GM23338 (cell line): ENCODE data around the gene RBM45. TPM values are rescaled to one million over a fixed set of nuclear protein-coding genes. Genes with fewer than 3 reads are reported as not detected.

Experiments
- ATAC-seq: fragments of 200-7000 bp; cut with Tn5 transposase; 3 replicates; pipeline ENCODE4 v1.9.1; 2020
- DNase-seq: peaks from one replicate; pipeline ENCODE4 v3.0.0-alpha.2; 2015; ENCODE audit warnings: low spot score
- H2AFZ ChIP-seq: fragments of 200-600 bp; sonication (generic); 2 replicates; pipeline ENCODE4 v1.8.0; 2016; ENCODE audit warnings: antibody characterized with exemption, mild to moderate bottlenecking, moderate library complexity
- H3F3A ChIP-seq: fragments of 200-600 bp; sonication (generic); replicated peaks from 2 replicates; pipeline ENCODE4 v1.8.0; 2017; ENCODE audit warnings: antibody characterized with exemption, mixed run types, low read depth
- H3K27ac ChIP-seq: fragments of 200-600 bp; sonication (generic); 2 replicates; pipeline ENCODE4 v1.6.1; 2016; ENCODE audit warnings: low read depth
- H3K27me3 ChIP-seq: fragments of 200-600 bp; sonication (generic); 2 replicates; pipeline ENCODE4 v1.8.0; 2016; ENCODE audit warnings: mild to moderate bottlenecking, mixed run types, moderate library complexity; ENCODE audit not compliant: insufficient read depth
- H3K36me3 ChIP-seq: fragments of 200-600 bp; sonication (generic); 2 replicates; pipeline ENCODE4 v1.8.0; 2016; ENCODE audit warnings: mild to moderate bottlenecking; ENCODE audit not compliant: insufficient read depth
- H3K4me1 ChIP-seq: fragments of 200-600 bp; sonication (generic); 2 replicates; pipeline ENCODE4 v1.8.0; 2016; ENCODE audit warnings: mild to moderate bottlenecking, moderate library complexity; ENCODE audit not compliant: insufficient read depth
- H3K4me2 ChIP-seq: fragments of 200-600 bp; sonication (generic); 2 replicates; pipeline ENCODE4 v1.7.1; 2017; ENCODE audit warnings: mixed run types
- H3K4me3 ChIP-seq: fragments of 200-600 bp; sonication (generic); 2 replicates; pipeline ENCODE4 v1.6.1; 2016; ENCODE audit warnings: mixed run types
- H3K79me2 ChIP-seq: fragments of 200-600 bp; sonication (generic); replicated peaks from 2 replicates; pipeline ENCODE4 v1.8.0; 2017; ENCODE audit warnings: mild to moderate bottlenecking; ENCODE audit not compliant: insufficient read depth
- H3K9me2 ChIP-seq: fragments of 200-600 bp; sonication (generic); 2 replicates; pipeline ENCODE4 v1.8.0; 2017; ENCODE audit not compliant: insufficient read depth
- H4K20me1 ChIP-seq: fragments of 200-600 bp; sonication (generic); replicated peaks from 2 replicates; pipeline ENCODE4 v1.8.0; 2017; ENCODE audit warnings: mild to moderate bottlenecking; ENCODE audit not compliant: insufficient read depth
- H3K27ac Mint-ChIP-seq: 2 replicates; pipeline ENCODE4 v1.8.0; 2020; ENCODE audit warnings: inconsistent platforms, mild to moderate bottlenecking, moderate library complexity, mixed read lengths
- H3K27me3 Mint-ChIP-seq: 3 replicates; pipeline ENCODE4 v1.8.0; 2022; ENCODE audit warnings: low read depth, mild to moderate bottlenecking, moderate library complexity, mixed read lengths, inconsistent platforms; ENCODE audit not compliant: insufficient read depth, poor library complexity
- H3K36me3 Mint-ChIP-seq: 3 replicates; pipeline ENCODE4 v1.8.0; 2021; ENCODE audit warnings: low read depth, mild to moderate bottlenecking, inconsistent platforms, moderate library complexity, mixed read lengths
- H3K4me1 Mint-ChIP-seq: 3 replicates; pipeline ENCODE4 v1.8.0; 2020; ENCODE audit warnings: mild to moderate bottlenecking, inconsistent platforms, mixed read lengths
- H3K4me3 Mint-ChIP-seq: 3 replicates; pipeline ENCODE4 v1.8.0; 2021; ENCODE audit warnings: moderate library complexity, mild to moderate bottlenecking, inconsistent platforms, mixed read lengths
- H3K9me3 Mint-ChIP-seq: 3 replicates; pipeline ENCODE4 v1.8.0; 2020; ENCODE audit warnings: moderate library complexity, mild to moderate bottlenecking, inconsistent platforms, mixed read lengths
- CREB1 ChIP-seq: fragments of 250-450 bp; sonication (Bioruptor Pico); IDR thresholded peaks from 2 replicates; pipeline ENCODE4 v1.5.0; 2020; ENCODE audit warnings: low read depth, mild to moderate bottlenecking, moderate library complexity
- EZH2 ChIP-seq: fragments of 200-600 bp; sonication (generic); IDR thresholded peaks from one replicate; pipeline ENCODE4 v1.8.0; 2017; ENCODE audit warnings: antibody characterized with exemption, mild to moderate bottlenecking, low read depth; ENCODE audit not compliant: unreplicated experiment
- EZH2phosphoT487 ChIP-seq: fragments of 200-600 bp; sonication (generic); IDR thresholded peaks from one replicate; pipeline ENCODE4 v1.8.1; 2018; ENCODE audit warnings: antibody characterized with exemption; ENCODE audit not compliant: unreplicated experiment
- JUNB ChIP-seq: IDR thresholded peaks from one replicate; pipeline ENCODE4 v1.6.1; 2016; ENCODE audit warnings: antibody characterized with exemption; ENCODE audit not compliant: unreplicated experiment
- NANOG ChIP-seq: IDR thresholded peaks from 2 replicates; pipeline ENCODE4 v1.6.1; 2016; ENCODE audit warnings: antibody characterized with exemption, borderline replicate concordance
- POLR2AphosphoS5 ChIP-seq: IDR thresholded peaks from 2 replicates; pipeline ENCODE4 v1.6.1; 2016; ENCODE audit warnings: antibody characterized with exemption, low read depth
- STAT1 ChIP-seq: IDR thresholded peaks from one replicate; pipeline ENCODE4 v1.6.1; 2016; ENCODE audit warnings: antibody characterized with exemption; ENCODE audit not compliant: unreplicated experiment
- ZNF114 ChIP-seq: fragments of 250-450 bp; sonication (Bioruptor Pico); IDR thresholded peaks from 2 replicates; pipeline ENCODE4 v1.5.0; 2020; ENCODE audit warnings: mild to moderate bottlenecking, moderate library complexity
- ZNF331 ChIP-seq: fragments of 250-450 bp; sonication (Bioruptor Pico); IDR thresholded peaks from 2 replicates; pipeline ENCODE4 v1.5.0; 2020; ENCODE audit warnings: low read depth, mild to moderate bottlenecking, moderate library complexity
- polyA plus RNA-seq: library from polyadenylated mRNA; unstranded; fragments of >200 nt; fragmentation: Nextera tagmentation; extraction: Ambion mirVana; gene quantifications from 2 replicates; pipeline ENCODE4 v1.2.1, GENCODE V29; 2016
- total RNA-seq: library from RNA; depleted of rRNA; stranded (reverse); fragments of >200 nt; shearing (Covaris generic); gene quantifications from 2 replicates; pipeline ENCODE4 v1.2.3, GENCODE V29; 2014
- TF ChIP-seq, protein P1 (sequence below): IDR thresholded peaks from one replicate; pipeline ENCODE4 v1.6.1; 2018; ENCODE audit warnings: antibody characterized with exemption; ENCODE audit not compliant: unreplicated experiment
- TF ChIP-seq, protein P2 (sequence below), 2 experiments: fragments of 200-600 bp in 1 of 2; sonication (generic) in 1 of 2; conservative IDR thresholded peaks; 2 replicates each; pipeline versions ENCODE4 v1.5.1 to v1.6.1; 2016 to 2017; ENCODE audit warnings: antibody characterized with exemption in 2 of 2, low read depth in 2 of 2, mild to moderate bottlenecking in 2 of 2, moderate library complexity in 1 of 2
- TF ChIP-seq, protein P3 (sequence below): IDR thresholded peaks from 2 replicates; pipeline ENCODE4 v1.6.1; 2016; ENCODE audit warnings: antibody characterized with exemption
- TF ChIP-seq, protein P4 (sequence below): fragments of 250-450 bp; sonication (Bioruptor Pico); IDR thresholded peaks from 2 replicates; pipeline ENCODE4 v1.5.0; 2020; ENCODE audit warnings: mild to moderate bottlenecking, moderate library complexity

The RBM45 gene
- total and polyA plus RNA-seq, 2 experiments from 2014 or later, result 15.8 to 17.1 TPM

DNA sequence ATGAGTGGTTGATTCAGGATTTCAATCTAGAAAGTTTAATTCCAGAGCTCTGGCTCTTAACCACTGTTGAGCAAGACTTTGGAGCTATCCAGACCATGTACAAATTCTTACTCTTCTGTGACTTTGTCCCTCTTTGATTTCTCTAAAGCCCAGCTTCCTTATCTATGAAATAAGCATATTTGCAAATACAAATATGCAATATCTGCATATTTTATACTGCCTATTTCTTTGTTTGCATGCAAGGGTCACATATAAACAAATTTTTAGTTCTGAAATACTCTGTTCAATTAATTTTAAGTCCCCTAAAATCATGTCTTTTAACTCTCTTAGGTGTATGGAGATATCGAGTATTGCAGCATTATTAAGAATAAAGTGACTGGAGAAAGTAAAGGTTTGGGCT is 5.5 kb downstream of the RBM45 start:
- Mint-ChIP-seq H3K4me1 (0 out of 3 replicates have a peak, but pooled peaks cover 3% of the 10 kb centered on the region), H3K27me3 (peaks cover 2% of the 10 kb centered on the region), H3K4me3 (no peak overlapping the region), H3K9me3 (no peaks in the 10 kb centered on the region), H3K36me3 (no peaks in the 10 kb centered on the region), H3K27ac (no peak overlapping the region)
- Histone ChIP-seq H3K4me2 (no peak overlapping the region), H3K9me2 (no peaks in the 10 kb centered on the region), H3K79me2 (peaks cover 9% of the 10 kb centered on the region; the same call in 1 of the 2 replicates), H3K4me1 (no peaks in the 10 kb centered on the region), H3K4me3 (no peak overlapping the region), H3K27ac (no peak overlapping the region), H3F3A (no peaks in the 10 kb centered on the region), H2AFZ (no peak overlapping the region), H3K27me3 (no peaks in the 10 kb centered on the region), H4K20me1 (no peaks in the 10 kb centered on the region), H3K36me3 (no peaks in the 10 kb centered on the region)
- no peak for ATAC-seq
- TF ChIP-seq, protein P1, sequence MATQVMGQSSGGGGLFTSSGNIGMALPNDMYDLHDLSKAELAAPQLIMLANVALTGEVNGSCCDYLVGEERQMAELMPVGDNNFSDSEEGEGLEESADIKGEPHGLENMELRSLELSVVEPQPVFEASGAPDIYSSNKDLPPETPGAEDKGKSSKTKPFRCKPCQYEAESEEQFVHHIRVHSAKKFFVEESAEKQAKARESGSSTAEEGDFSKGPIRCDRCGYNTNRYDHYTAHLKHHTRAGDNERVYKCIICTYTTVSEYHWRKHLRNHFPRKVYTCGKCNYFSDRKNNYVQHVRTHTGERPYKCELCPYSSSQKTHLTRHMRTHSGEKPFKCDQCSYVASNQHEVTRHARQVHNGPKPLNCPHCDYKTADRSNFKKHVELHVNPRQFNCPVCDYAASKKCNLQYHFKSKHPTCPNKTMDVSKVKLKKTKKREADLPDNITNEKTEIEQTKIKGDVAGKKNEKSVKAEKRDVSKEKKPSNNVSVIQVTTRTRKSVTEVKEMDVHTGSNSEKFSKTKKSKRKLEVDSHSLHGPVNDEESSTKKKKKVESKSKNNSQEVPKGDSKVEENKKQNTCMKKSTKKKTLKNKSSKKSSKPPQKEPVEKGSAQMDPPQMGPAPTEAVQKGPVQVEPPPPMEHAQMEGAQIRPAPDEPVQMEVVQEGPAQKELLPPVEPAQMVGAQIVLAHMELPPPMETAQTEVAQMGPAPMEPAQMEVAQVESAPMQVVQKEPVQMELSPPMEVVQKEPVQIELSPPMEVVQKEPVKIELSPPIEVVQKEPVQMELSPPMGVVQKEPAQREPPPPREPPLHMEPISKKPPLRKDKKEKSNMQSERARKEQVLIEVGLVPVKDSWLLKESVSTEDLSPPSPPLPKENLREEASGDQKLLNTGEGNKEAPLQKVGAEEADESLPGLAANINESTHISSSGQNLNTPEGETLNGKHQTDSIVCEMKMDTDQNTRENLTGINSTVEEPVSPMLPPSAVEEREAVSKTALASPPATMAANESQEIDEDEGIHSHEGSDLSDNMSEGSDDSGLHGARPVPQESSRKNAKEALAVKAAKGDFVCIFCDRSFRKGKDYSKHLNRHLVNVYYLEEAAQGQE, result no peak
- TF ChIP-seq EZH2, result no peak
- no peak for TF ChIP-seq EZH2phosphoT487
- TF ChIP-seq, protein P2, sequence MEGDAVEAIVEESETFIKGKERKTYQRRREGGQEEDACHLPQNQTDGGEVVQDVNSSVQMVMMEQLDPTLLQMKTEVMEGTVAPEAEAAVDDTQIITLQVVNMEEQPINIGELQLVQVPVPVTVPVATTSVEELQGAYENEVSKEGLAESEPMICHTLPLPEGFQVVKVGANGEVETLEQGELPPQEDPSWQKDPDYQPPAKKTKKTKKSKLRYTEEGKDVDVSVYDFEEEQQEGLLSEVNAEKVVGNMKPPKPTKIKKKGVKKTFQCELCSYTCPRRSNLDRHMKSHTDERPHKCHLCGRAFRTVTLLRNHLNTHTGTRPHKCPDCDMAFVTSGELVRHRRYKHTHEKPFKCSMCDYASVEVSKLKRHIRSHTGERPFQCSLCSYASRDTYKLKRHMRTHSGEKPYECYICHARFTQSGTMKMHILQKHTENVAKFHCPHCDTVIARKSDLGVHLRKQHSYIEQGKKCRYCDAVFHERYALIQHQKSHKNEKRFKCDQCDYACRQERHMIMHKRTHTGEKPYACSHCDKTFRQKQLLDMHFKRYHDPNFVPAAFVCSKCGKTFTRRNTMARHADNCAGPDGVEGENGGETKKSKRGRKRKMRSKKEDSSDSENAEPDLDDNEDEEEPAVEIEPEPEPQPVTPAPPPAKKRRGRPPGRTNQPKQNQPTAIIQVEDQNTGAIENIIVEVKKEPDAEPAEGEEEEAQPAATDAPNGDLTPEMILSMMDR (conservative IDR thresholded peaks at IDR 0.05; ENCODE audit: low read depth in 2 of 2), result no peak
- no peak for TF ChIP-seq POLR2AphosphoS5
- TF ChIP-seq CREB1 (CRISPR knock-in tag), result no peak
- TF ChIP-seq NANOG, result no peak
- TF ChIP-seq STAT1, result no peak
- TF ChIP-seq, protein P3, sequence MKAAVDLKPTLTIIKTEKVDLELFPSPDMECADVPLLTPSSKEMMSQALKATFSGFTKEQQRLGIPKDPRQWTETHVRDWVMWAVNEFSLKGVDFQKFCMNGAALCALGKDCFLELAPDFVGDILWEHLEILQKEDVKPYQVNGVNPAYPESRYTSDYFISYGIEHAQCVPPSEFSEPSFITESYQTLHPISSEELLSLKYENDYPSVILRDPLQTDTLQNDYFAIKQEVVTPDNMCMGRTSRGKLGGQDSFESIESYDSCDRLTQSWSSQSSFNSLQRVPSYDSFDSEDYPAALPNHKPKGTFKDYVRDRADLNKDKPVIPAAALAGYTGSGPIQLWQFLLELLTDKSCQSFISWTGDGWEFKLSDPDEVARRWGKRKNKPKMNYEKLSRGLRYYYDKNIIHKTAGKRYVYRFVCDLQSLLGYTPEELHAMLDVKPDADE, result no peak
- no peak for TF ChIP-seq ZNF114 (CRISPR knock-in tag)
- TF ChIP-seq, protein P4, sequence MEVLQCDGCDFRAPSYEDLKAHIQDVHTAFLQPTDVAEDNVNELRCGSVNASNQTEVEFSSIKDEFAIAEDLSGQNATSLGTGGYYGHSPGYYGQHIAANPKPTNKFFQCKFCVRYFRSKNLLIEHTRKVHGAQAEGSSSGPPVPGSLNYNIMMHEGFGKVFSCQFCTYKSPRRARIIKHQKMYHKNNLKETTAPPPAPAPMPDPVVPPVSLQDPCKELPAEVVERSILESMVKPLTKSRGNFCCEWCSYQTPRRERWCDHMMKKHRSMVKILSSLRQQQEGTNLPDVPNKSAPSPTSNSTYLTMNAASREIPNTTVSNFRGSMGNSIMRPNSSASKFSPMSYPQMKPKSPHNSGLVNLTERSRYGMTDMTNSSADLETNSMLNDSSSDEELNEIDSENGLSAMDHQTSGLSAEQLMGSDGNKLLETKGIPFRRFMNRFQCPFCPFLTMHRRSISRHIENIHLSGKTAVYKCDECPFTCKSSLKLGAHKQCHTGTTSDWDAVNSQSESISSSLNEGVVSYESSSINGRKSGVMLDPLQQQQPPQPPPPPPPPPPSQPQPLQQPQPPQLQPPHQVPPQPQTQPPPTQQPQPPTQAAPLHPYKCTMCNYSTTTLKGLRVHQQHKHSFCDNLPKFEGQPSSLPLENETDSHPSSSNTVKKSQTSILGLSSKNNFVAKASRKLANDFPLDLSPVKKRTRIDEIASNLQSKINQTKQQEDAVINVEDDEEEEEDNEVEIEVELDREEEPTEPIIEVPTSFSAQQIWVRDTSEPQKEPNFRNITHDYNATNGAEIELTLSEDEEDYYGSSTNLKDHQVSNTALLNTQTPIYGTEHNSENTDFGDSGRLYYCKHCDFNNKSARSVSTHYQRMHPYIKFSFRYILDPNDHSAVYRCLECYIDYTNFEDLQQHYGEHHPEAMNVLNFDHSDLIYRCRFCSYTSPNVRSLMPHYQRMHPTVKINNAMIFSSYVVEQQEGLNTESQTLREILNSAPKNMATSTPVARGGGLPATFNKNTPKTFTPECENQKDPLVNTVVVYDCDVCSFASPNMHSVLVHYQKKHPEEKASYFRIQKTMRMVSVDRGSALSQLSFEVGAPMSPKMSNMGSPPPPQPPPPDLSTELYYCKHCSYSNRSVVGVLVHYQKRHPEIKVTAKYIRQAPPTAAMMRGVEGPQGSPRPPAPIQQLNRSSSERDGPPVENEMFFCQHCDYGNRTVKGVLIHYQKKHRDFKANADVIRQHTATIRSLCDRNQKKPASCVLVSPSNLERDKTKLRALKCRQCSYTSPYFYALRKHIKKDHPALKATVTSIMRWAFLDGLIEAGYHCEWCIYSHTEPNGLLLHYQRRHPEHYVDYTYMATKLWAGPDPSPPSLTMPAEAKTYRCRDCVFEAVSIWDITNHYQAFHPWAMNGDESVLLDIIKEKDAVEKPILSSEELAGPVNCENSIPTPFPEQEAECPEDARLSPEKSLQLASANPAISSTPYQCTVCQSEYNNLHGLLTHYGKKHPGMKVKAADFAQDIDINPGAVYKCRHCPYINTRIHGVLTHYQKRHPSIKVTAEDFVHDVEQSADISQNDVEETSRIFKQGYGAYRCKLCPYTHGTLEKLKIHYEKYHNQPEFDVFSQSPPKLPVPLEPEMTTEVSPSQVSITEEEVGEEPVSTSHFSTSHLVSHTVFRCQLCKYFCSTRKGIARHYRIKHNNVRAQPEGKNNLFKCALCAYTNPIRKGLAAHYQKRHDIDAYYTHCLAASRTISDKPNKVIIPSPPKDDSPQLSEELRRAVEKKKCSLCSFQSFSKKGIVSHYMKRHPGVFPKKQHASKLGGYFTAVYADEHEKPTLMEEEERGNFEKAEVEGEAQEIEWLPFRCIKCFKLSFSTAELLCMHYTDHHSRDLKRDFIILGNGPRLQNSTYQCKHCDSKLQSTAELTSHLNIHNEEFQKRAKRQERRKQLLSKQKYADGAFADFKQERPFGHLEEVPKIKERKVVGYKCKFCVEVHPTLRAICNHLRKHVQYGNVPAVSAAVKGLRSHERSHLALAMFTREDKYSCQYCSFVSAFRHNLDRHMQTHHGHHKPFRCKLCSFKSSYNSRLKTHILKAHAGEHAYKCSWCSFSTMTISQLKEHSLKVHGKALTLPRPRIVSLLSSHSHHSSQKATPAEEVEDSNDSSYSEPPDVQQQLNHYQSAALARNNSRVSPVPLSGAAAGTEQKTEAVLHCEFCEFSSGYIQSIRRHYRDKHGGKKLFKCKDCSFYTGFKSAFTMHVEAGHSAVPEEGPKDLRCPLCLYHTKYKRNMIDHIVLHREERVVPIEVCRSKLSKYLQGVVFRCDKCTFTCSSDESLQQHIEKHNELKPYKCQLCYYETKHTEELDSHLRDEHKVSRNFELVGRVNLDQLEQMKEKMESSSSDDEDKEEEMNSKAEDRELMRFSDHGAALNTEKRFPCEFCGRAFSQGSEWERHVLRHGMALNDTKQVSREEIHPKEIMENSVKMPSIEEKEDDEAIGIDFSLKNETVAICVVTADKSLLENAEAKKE (CRISPR knock-in tag), result no peak
- no peak for TF ChIP-seq JUNB
- TF ChIP-seq ZNF331 (CRISPR knock-in tag), result no peak
- no peak for DNase-seq
